Neural cell (in vitro differentiated cells): ENCODE measurements around the gene LSM5. TPM values are rescaled to one million over a fixed set of nuclear protein-coding genes. Genes with fewer than 3 reads are reported as not detected.

ENCODE experiments used
- H2AFZ ChIP-seq: fragments of 200-600, 300-800 bp; sonication (generic), shearing (Covaris generic); 2 replicates; pipeline ENCODE4 v1.6.0; 2014; ENCODE audit warnings: low read depth, mild to moderate bottlenecking, antibody characterized with exemption, low read length, moderate library complexity
- H3F3A ChIP-seq: fragments of 200-600 bp; shearing (Covaris generic); 2 replicates; pipeline ENCODE4 v1.6.1; 2016; ENCODE audit warnings: mild to moderate bottlenecking, moderate library complexity, mixed read lengths, antibody characterized with exemption, low read length; ENCODE audit not compliant: insufficient read depth, poor library complexity, severe bottlenecking
- H3K27ac ChIP-seq: fragments of 200-600, 300-800 bp; sonication (generic), shearing (Covaris generic); 2 replicates; pipeline ENCODE4 v1.5.1; 2014; ENCODE audit warnings: mild to moderate bottlenecking, low read length, moderate library complexity
- H3K27me3 ChIP-seq: fragments of 300-800, 200-600 bp; sonication (generic), shearing (Covaris generic); 2 replicates; pipeline ENCODE4 v1.6.0; 2014; ENCODE audit warnings: mild to moderate bottlenecking, low read depth, low read length, moderate library complexity; ENCODE audit not compliant: insufficient read depth
- H3K36me3 ChIP-seq: fragments of 300-800, 200-600 bp; sonication (generic), shearing (Covaris generic); 2 replicates; pipeline ENCODE4 v1.5.1; 2014; ENCODE audit warnings: mild to moderate bottlenecking, antibody characterized with exemption, low read length, moderate library complexity; ENCODE audit not compliant: insufficient read depth
- H3K4me2 ChIP-seq: fragments of 300-800, 200-600 bp; sonication (generic), shearing (Covaris generic); 2 replicates; pipeline ENCODE4 v1.6.0; 2014; ENCODE audit warnings: mild to moderate bottlenecking, low read length
- H3K4me3 ChIP-seq: fragments of 300-800, 200-600 bp; sonication (generic), shearing (Covaris generic); 2 replicates; pipeline ENCODE4 v1.5.1; 2014; ENCODE audit warnings: mild to moderate bottlenecking, low read length, moderate library complexity
- H3K79me2 ChIP-seq: fragments of 200-600 bp; shearing (Covaris generic); replicated peaks from 2 replicates; pipeline ENCODE4 v1.6.0; 2014; ENCODE audit warnings: mild to moderate bottlenecking, low read length, moderate library complexity; ENCODE audit not compliant: insufficient read depth
- H3K9ac ChIP-seq: fragments of 300-800, 200-600 bp; sonication (generic), shearing (Covaris generic); 2 replicates; pipeline ENCODE4 v1.6.1; 2016; ENCODE audit warnings: mild to moderate bottlenecking, low read length, mixed read lengths
- H3K9me2 ChIP-seq: fragments of 200-600 bp; shearing (Covaris generic); 2 replicates; pipeline ENCODE4 v1.6.1; 2016; ENCODE audit warnings: mild to moderate bottlenecking, low read length, mixed read lengths; ENCODE audit not compliant: insufficient read depth
- H3K9me3 ChIP-seq: fragments of 200-600, 300-800 bp; sonication (generic), shearing (Covaris generic); 2 replicates; pipeline ENCODE4 v1.6.1; 2016; ENCODE audit warnings: mild to moderate bottlenecking, mixed run types, low read length, moderate library complexity, mixed read lengths
- H4K20me1 ChIP-seq: fragments of 200-600 bp; shearing (Covaris generic); 2 replicates; pipeline ENCODE4 v1.6.1; 2016; ENCODE audit warnings: mild to moderate bottlenecking, mixed run types; ENCODE audit not compliant: insufficient read depth
- EP300 ChIP-seq: fragments of 450-650 bp; conservative IDR thresholded peaks from 2 replicates; pipeline ENCODE4 v1.6.1; 2014; ENCODE audit warnings: antibody characterized with exemption, mild to moderate bottlenecking, moderate library complexity; ENCODE audit not compliant: poor library complexity, severe bottlenecking
- EZH2 ChIP-seq: fragments of 200-600, 300-800 bp; shearing (Covaris generic), sonication (generic); IDR thresholded peaks from 2 replicates; pipeline ENCODE4 v1.6.1; 2014; ENCODE audit warnings: antibody characterized with exemption, low read length, borderline replicate concordance, mild to moderate bottlenecking; ENCODE audit not compliant: insufficient read depth, poor library complexity, severe bottlenecking
- MXI1 ChIP-seq: fragments of 450-650 bp; conservative IDR thresholded peaks from 2 replicates; pipeline ENCODE4 v1.6.1; 2014; ENCODE audit warnings: antibody characterized with exemption, mild to moderate bottlenecking; ENCODE audit not compliant: poor library complexity, severe bottlenecking
- POLR2AphosphoS5 ChIP-seq: IDR thresholded peaks from 2 replicates; pipeline ENCODE4 v1.6.1; 2012
- RAD21 ChIP-seq: fragments of 450-650 bp; conservative IDR thresholded peaks from 2 replicates; pipeline ENCODE4 v1.6.1; 2014; ENCODE audit warnings: antibody characterized with exemption, mild to moderate bottlenecking, moderate library complexity
- SMC3 ChIP-seq: fragments of 450-650 bp; conservative IDR thresholded peaks from 2 replicates; pipeline ENCODE4 v1.6.1; 2014; ENCODE audit warnings: antibody characterized with exemption, mild to moderate bottlenecking, moderate library complexity; ENCODE audit not compliant: poor library complexity
- TAF1 ChIP-seq: IDR thresholded peaks from 2 replicates; pipeline ENCODE4 v1.6.1; 2012; ENCODE audit warnings: low read depth
- polyA plus RNA-seq: library from polyadenylated mRNA; depleted of rRNA; stranded (reverse); fragments of >200 nt; gene quantifications from 2 replicates; pipeline ENCODE4 v1.2.3, GENCODE V29; 2014
- TF ChIP-seq, protein P1 (sequence below): fragments of 450-650 bp; IDR thresholded peaks from 2 replicates; pipeline ENCODE4 v1.5.1; 2014; ENCODE audit warnings: antibody characterized with exemption, mild to moderate bottlenecking, moderate library complexity; ENCODE audit not compliant: poor library complexity, severe bottlenecking
- TF ChIP-seq, protein P2 (sequence below): IDR thresholded peaks from 2 replicates; pipeline ENCODE4 v1.6.1; 2012; ENCODE audit warnings: borderline replicate concordance

LSM5 gene
- polyA plus RNA-seq, 1 donor from 2014 or later, result 100 TPM

DNA sequence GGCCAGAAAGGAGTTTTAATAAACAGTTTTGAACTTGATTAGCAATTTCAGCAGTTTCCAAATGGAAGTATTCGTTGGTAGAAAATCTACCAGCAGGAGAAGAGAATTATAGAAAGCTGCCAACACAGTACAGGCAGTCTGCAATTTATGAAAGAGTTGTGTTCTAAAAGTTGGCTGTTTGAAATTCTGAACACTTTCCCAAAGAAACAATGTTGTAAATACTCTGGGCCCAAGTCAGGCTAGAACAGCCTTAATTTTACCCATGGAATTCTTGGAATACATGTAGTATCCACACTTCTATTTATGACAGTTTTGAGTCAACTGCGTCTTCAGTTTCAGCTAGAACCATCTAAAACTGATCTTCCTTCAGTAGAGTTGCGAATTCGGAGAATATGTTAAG is 47.6 kb upstream of the LSM5 start:
- H4K20me1 ChIP-seq, result no peaks in the 10 kb centered on the region
- H3K36me3 ChIP-seq, result no peaks in the 10 kb centered on the region
- H3K4me2 ChIP-seq, result no peak overlapping the region
- no peaks in the 10 kb centered on the region for H3K9me3 ChIP-seq
- no peaks in the 10 kb centered on the region for H3K27me3 ChIP-seq
- peaks cover 11% of the 10 kb centered on the region for H3K79me2 ChIP-seq
- H3F3A ChIP-seq, result no peaks in the 10 kb centered on the region
- no peak for TF ChIP-seq EZH2
- TF ChIP-seq, protein P1, sequence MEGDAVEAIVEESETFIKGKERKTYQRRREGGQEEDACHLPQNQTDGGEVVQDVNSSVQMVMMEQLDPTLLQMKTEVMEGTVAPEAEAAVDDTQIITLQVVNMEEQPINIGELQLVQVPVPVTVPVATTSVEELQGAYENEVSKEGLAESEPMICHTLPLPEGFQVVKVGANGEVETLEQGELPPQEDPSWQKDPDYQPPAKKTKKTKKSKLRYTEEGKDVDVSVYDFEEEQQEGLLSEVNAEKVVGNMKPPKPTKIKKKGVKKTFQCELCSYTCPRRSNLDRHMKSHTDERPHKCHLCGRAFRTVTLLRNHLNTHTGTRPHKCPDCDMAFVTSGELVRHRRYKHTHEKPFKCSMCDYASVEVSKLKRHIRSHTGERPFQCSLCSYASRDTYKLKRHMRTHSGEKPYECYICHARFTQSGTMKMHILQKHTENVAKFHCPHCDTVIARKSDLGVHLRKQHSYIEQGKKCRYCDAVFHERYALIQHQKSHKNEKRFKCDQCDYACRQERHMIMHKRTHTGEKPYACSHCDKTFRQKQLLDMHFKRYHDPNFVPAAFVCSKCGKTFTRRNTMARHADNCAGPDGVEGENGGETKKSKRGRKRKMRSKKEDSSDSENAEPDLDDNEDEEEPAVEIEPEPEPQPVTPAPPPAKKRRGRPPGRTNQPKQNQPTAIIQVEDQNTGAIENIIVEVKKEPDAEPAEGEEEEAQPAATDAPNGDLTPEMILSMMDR, result no peak
- TF ChIP-seq POLR2AphosphoS5, result no peak
- TF ChIP-seq, protein P2, sequence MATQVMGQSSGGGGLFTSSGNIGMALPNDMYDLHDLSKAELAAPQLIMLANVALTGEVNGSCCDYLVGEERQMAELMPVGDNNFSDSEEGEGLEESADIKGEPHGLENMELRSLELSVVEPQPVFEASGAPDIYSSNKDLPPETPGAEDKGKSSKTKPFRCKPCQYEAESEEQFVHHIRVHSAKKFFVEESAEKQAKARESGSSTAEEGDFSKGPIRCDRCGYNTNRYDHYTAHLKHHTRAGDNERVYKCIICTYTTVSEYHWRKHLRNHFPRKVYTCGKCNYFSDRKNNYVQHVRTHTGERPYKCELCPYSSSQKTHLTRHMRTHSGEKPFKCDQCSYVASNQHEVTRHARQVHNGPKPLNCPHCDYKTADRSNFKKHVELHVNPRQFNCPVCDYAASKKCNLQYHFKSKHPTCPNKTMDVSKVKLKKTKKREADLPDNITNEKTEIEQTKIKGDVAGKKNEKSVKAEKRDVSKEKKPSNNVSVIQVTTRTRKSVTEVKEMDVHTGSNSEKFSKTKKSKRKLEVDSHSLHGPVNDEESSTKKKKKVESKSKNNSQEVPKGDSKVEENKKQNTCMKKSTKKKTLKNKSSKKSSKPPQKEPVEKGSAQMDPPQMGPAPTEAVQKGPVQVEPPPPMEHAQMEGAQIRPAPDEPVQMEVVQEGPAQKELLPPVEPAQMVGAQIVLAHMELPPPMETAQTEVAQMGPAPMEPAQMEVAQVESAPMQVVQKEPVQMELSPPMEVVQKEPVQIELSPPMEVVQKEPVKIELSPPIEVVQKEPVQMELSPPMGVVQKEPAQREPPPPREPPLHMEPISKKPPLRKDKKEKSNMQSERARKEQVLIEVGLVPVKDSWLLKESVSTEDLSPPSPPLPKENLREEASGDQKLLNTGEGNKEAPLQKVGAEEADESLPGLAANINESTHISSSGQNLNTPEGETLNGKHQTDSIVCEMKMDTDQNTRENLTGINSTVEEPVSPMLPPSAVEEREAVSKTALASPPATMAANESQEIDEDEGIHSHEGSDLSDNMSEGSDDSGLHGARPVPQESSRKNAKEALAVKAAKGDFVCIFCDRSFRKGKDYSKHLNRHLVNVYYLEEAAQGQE, result no peak
- TF ChIP-seq SMC3, result no peak
- no peak for TF ChIP-seq EP300
- TF ChIP-seq RAD21, result no peak
- TF ChIP-seq MXI1, result no peak
- no peak for TF ChIP-seq TAF1
- H2AFZ ChIP-seq, result no peak overlapping the region
- no peak overlapping the region for H3K27ac ChIP-seq
- no peak overlapping the region for H3K9ac ChIP-seq
- no peaks in the 10 kb centered on the region for H3K9me2 ChIP-seq
- no peak overlapping the region for H3K4me3 ChIP-seq

DNA sequence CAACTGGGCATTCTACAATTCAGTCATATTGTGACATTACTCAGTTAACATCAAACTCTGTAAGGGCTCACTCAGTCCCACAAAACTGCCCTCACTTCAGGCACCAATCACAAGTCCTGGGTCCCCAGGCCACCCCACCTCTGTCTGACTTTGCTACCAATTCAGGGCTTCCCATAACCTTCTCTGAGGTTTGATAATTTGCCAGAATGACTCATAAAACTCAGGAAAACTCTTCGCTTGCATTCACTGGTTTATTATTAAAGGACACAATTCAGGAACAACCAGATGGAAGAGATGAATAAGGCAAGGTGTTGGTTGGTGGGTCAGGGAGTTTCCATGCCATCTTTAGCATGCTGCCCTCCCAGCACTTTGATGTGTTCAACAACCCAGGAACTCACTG is 46.4 kb upstream of the LSM5 start:
- Histone ChIP-seq H2AFZ (no peak overlapping the region), H3K4me2 (no peak overlapping the region), H3F3A (no peaks in the 10 kb centered on the region), H3K4me3 (no peak overlapping the region), H3K36me3 (no peaks in the 10 kb centered on the region), H3K9me2 (no peaks in the 10 kb centered on the region), H3K9me3 (no peaks in the 10 kb centered on the region), H3K27ac (no peak overlapping the region), H3K27me3 (no peaks in the 10 kb centered on the region), H3K79me2 (peaks cover 11% of the 10 kb centered on the region), H4K20me1 (no peaks in the 10 kb centered on the region), H3K9ac (no peak overlapping the region)
- TF ChIP-seq, protein P1, result no peak
- no peak for TF ChIP-seq SMC3
- no peak for TF ChIP-seq TAF1
- TF ChIP-seq RAD21, result no peak
- TF ChIP-seq EZH2, result no peak
- no peak for TF ChIP-seq MXI1
- no peak for TF ChIP-seq POLR2AphosphoS5
- TF ChIP-seq, protein P2, result no peak
- TF ChIP-seq EP300, result no peak
